ENCODE results near the gene CFAP97D2. TPM values are rescaled to one million over a fixed set of nuclear protein-coding genes. Genes with fewer than 3 reads are reported as not detected.

The CFAP97D2 gene
- total and polyA plus RNA-seq, 2 of the 13 experiments (the other 11 are each of a cell fraction or from before 2014, with no cell fraction given), result not detected

GRCh38 chr13:114234645-114235421, 55.8 kb downstream of the CFAP97D2 start, which contains the start of gene CDC16 (continued):
- TF ChIP-seq, protein P1, sequence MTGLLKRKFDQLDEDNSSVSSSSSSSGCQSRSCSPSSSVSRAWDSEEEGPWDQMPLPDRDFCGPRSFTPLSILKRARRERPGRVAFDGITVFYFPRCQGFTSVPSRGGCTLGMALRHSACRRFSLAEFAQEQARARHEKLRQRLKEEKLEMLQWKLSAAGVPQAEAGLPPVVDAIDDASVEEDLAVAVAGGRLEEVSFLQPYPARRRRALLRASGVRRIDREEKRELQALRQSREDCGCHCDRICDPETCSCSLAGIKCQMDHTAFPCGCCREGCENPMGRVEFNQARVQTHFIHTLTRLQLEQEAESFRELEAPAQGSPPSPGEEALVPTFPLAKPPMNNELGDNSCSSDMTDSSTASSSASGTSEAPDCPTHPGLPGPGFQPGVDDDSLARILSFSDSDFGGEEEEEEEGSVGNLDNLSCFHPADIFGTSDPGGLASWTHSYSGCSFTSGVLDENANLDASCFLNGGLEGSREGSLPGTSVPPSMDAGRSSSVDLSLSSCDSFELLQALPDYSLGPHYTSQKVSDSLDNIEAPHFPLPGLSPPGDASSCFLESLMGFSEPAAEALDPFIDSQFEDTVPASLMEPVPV (CRISPR knock-in tag; IDR thresholded peaks at IDR 0.05), result peak; percentile 54
- TF ChIP-seq HHEX (CRISPR knock-in tag; IDR thresholded peaks at IDR 0.05) (no peak), ZNF256 (CRISPR knock-in tag; conservative IDR thresholded peaks at IDR 0.05) (no peak), KDM4B (CRISPR knock-in tag; IDR thresholded peaks at IDR 0.05) (peak; percentile 81), FLYWCH1 (CRISPR knock-in tag; IDR thresholded peaks at IDR 0.05) (no peak), MYNN (CRISPR knock-in tag; IDR thresholded peaks at IDR 0.05; ENCODE audit: low read depth) (no peak), ZFP91 (CRISPR knock-in tag; IDR thresholded peaks at IDR 0.05; ENCODE audit: borderline replicate concordance) (peak; percentile 67; the same call in 1 of the 2 replicates), ZNF280D (CRISPR knock-in tag; IDR thresholded peaks at IDR 0.05) (peak; percentile 58; the same call in 1 of the 2 replicates), JDP2 (CRISPR knock-in tag; IDR thresholded peaks at IDR 0.05; ENCODE audit: borderline replicate concordance) (peak; percentile 59; the same call in 1 of the 2 replicates)
- TF ChIP-seq, protein P2, sequence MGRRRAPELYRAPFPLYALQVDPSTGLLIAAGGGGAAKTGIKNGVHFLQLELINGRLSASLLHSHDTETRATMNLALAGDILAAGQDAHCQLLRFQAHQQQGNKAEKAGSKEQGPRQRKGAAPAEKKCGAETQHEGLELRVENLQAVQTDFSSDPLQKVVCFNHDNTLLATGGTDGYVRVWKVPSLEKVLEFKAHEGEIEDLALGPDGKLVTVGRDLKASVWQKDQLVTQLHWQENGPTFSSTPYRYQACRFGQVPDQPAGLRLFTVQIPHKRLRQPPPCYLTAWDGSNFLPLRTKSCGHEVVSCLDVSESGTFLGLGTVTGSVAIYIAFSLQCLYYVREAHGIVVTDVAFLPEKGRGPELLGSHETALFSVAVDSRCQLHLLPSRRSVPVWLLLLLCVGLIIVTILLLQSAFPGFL (CRISPR knock-in tag; IDR thresholded peaks at IDR 0.05), result peak; percentile 29; the same call in 1 of the 2 replicates
- TF ChIP-seq, protein P3, sequence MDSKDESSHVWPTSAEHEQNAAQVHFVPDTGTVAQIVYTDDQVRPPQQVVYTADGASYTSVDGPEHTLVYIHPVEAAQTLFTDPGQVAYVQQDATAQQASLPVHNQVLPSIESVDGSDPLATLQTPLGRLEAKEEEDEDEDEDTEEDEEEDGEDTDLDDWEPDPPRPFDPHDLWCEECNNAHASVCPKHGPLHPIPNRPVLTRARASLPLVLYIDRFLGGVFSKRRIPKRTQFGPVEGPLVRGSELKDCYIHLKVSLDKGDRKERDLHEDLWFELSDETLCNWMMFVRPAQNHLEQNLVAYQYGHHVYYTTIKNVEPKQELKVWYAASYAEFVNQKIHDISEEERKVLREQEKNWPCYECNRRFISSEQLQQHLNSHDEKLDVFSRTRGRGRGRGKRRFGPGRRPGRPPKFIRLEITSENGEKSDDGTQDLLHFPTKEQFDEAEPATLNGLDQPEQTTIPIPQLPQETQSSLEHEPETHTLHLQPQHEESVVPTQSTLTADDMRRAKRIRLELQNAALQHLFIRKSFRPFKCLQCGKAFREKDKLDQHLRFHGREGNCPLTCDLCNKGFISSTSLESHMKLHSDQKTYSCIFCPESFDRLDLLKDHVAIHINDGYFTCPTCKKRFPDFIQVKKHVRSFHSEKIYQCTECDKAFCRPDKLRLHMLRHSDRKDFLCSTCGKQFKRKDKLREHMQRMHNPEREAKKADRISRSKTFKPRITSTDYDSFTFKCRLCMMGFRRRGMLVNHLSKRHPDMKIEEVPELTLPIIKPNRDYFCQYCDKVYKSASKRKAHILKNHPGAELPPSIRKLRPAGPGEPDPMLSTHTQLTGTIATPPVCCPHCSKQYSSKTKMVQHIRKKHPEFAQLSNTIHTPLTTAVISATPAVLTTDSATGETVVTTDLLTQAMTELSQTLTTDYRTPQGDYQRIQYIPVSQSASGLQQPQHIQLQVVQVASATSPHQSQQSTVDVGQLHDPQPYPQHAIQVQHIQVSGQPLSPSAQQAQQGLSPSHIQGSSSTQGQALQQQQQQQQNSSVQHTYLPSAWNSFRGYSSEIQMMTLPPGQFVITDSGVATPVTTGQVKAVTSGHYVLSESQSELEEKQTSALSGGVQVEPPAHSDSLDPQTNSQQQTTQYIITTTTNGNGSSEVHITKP (CRISPR knock-in tag; IDR thresholded peaks at IDR 0.05; ENCODE audit: low read depth), result no peak
- TF ChIP-seq, protein P4, sequence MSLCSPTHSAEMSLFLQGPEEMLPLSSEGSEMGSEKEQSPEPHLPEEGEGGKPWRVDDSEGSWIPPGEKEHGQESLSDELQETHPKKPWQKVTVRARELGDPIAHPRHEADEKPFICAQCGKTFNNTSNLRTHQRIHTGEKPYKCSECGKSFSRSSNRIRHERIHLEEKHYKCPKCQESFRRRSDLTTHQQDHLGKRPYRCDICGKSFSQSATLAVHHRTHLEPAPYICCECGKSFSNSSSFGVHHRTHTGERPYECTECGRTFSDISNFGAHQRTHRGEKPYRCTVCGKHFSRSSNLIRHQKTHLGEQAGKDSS (CRISPR knock-in tag; IDR thresholded peaks at IDR 0.05; ENCODE audit: borderline replicate concordance, low read depth), result peak; percentile 78; the same call in 1 of the 2 replicates

All from HepG2 (cell line).